Amygdala (tissue), 56 donors: Measurements from ENCODE around the gene MACROD2.
"Not testable (repeated sequence)": the region's sequence is repeated elsewhere in the genome, so short reads cannot be mapped to it uniquely, and the experiment has no call there.

ENCODE experiments used
- DNase-seq, 56 donors: peaks; one replicate each; lab custom pipeline; 2025; lab: John Stamatoyannopoulos, UW

MACROD2 gene

GRCh38 chr20:14992153-14992552 lies 996.8 kb downstream of the MACROD2 start:
- no peak for DNase-seq

GRCh38 chr20:14992961-14993360 lies 997.6 kb downstream of the MACROD2 start:
- DNase-seq = no peak

- no peak for DNase-seq
These were observed 1001.8 kb downstream of the MACROD2 start for GRCh38 chr20:14996883-14997672.

GRCh38 chr20:14997791-14998190 lies 1002.5 kb downstream of the MACROD2 start:
- no peak for DNase-seq

- no peak for DNase-seq
These were observed 1010.1 kb downstream of the MACROD2 start for GRCh38 chr20:15005300-15005986.

- DNase-seq = no peak
These were observed 1016.3 kb downstream of the MACROD2 start for GRCh38 chr20:15011631-15012030.

GRCh38 chr20:15012566-15012965 lies 1017.2 kb downstream of the MACROD2 start:
- no peak for DNase-seq

- not testable (repeated sequence) for DNase-seq
These were observed 1021.6 kb downstream of the MACROD2 start for GRCh38 chr20:15016875-15017274.

- no peak for DNase-seq
These were observed 1023.6 kb downstream of the MACROD2 start for GRCh38 chr20:15018966-15019365.

- no peak for DNase-seq
These were observed 1025.5 kb downstream of the MACROD2 start for GRCh38 chr20:15020845-15021244.

GRCh38 chr20:15022921-15023320 lies 1027.6 kb downstream of the MACROD2 start:
- no peak for DNase-seq

GRCh38 chr20:15026759-15027158 lies 1031.4 kb downstream of the MACROD2 start:
- no peak for DNase-seq

- no peak for DNase-seq
These were observed 1035.5 kb downstream of the MACROD2 start for GRCh38 chr20:15030826-15031225.

- no peak for DNase-seq
These were observed 1036.4 kb downstream of the MACROD2 start for GRCh38 chr20:15031546-15032351.

GRCh38 chr20:15032352-15032622 lies 1037.0 kb downstream of the MACROD2 start:
- no peak for DNase-seq

- DNase-seq = no peak
These were observed 1038.0 kb downstream of the MACROD2 start for GRCh38 chr20:15033269-15033668.

GRCh38 chr20:15033891-15034290 lies 1038.6 kb downstream of the MACROD2 start:
- no peak for DNase-seq

- no peak for DNase-seq
These were observed 1041.6 kb downstream of the MACROD2 start for GRCh38 chr20:15036948-15037347.

- DNase-seq = no peak
These were observed 1043.9 kb downstream of the MACROD2 start for GRCh38 chr20:15039088-15039752.

- DNase-seq = no peak
These were observed 1047.4 kb downstream of the MACROD2 start for GRCh38 chr20:15042723-15043122.

GRCh38 chr20:15045246-15045645 lies 1049.9 kb downstream of the MACROD2 start:
- DNase-seq = no peak
